GM12878 (cell line): Measurements from ENCODE around the gene TMIGD2. TPM values are rescaled to one million over a fixed set of nuclear protein-coding genes. Genes with fewer than 3 reads are reported as not detected.
"Not testable (repeated sequence)": the region's sequence is repeated elsewhere in the genome, so short reads cannot be mapped to it uniquely, and the experiment has no call there.

ENCODE experiments used
- ATAC-seq: fragments of 200-7000 bp; cut with Tn5 transposase; 3 replicates; pipeline ENCODE4 v1.9.1; 2020; ENCODE audit warnings: mild to moderate bottlenecking, moderate library complexity
- BruUV-seq: library from RNA; stranded (reverse); fragments of 400-500 nt; replicated peaks from 2 replicates; lab custom pipeline; 2021; lab: Mats Ljungman, UMichigan
- CTCF ChIA-PET: fragments of 300-600 bp; sonication (Branson Sonifier 250); formaldehyde crosslinking; extraction: SDS; loops from one replicate; lab custom pipeline; 2021; ENCODE audit warnings: inconsistent platforms; lab: Yijun Ruan, JAX
- POLR2A ChIA-PET: fragments of 350-600 bp; formaldehyde crosslinking; extraction: SDS; loops from one replicate; lab custom pipeline; 2021; ENCODE audit warnings: inconsistent platforms; lab: Charles Lee
- RAD21 ChIA-PET: fragments of 300-600 bp; sonication (Branson Sonifier 250); formaldehyde crosslinking; loops from one replicate; lab custom pipeline; 2023; ENCODE audit warnings: antibody characterized with exemption; ENCODE audit not compliant: unreplicated experiment; lab: Charles Lee
- SMC1A ChIA-PET: fragments of 300-600 bp; sonication (Branson Sonifier 250); formaldehyde crosslinking; loops from one replicate; lab custom pipeline; 2023; ENCODE audit not compliant: unreplicated experiment, uncharacterized antibody; lab: Charles Lee
- DNase-seq: peaks from one replicate; pipeline ENCODE4 v3.0.0-alpha.2; 2011; ENCODE audit warnings: low read depth, low spot score
- FAIRE-seq: peaks from 3 replicates; lab custom pipeline; 2011; peaks lifted over from hg19 to GRCh38; lab: Jason Lieb, UNC
- H2AFZ ChIP-seq: 2 replicates; pipeline ENCODE4 v1.6.0; 2011; ENCODE audit warnings: low read depth, low read length, control low read depth; ENCODE audit not compliant: control insufficient read depth
- H3K27ac ChIP-seq: 2 replicates; pipeline ENCODE4 v1.5.1; 2011; ENCODE audit warnings: control low read depth; ENCODE audit not compliant: control insufficient read depth, insufficient read depth
- H3K27me3 ChIP-seq, 2 experiments: replicated peaks in 1 of 2; 2 replicates each; pipeline versions ENCODE4 v1.6.0 to v1.6.1; 2011; ENCODE audit warnings: low read length in 1 of 2; ENCODE audit not compliant: control insufficient read depth in 2 of 2, insufficient read depth in 2 of 2
- H3K36me3 ChIP-seq, 2 experiments: 2 replicates each; pipeline ENCODE4 v1.5.1; 2011; ENCODE audit warnings: low read length in 1 of 2; ENCODE audit not compliant: control insufficient read depth in 2 of 2, insufficient read depth in 2 of 2
- H3K4me1 ChIP-seq: 2 replicates; pipeline ENCODE4 v1.6.1; 2011; ENCODE audit warnings: mild to moderate bottlenecking, low read length, moderate library complexity, mixed read lengths; ENCODE audit not compliant: control insufficient read depth, insufficient read depth
- H3K4me2 ChIP-seq: 2 replicates; pipeline ENCODE4 v1.6.0; 2011; ENCODE audit warnings: control low read depth; ENCODE audit not compliant: control insufficient read depth, insufficient read depth
- H3K4me3 ChIP-seq: fragments of 200-600 bp; sonication (generic); 2 replicates; pipeline ENCODE4 v1.5.1; 2016
- H3K79me2 ChIP-seq: 2 replicates; pipeline ENCODE4 v1.6.0; 2011; ENCODE audit warnings: low read length; ENCODE audit not compliant: control insufficient read depth, insufficient read depth
- H3K9ac ChIP-seq: 2 replicates; pipeline ENCODE4 v1.8.0; 2011; ENCODE audit warnings: low read length, control low read depth, mixed read lengths; ENCODE audit not compliant: control insufficient read depth, insufficient read depth
- H3K9me3 ChIP-seq: replicated peaks from 3 replicates; pipeline ENCODE4 v1.5.1; 2011; ENCODE audit warnings: mild to moderate bottlenecking, low read length; ENCODE audit not compliant: control insufficient read depth, insufficient read depth
- H4K20me1 ChIP-seq: 2 replicates; pipeline ENCODE4 v1.6.0; 2011; ENCODE audit not compliant: control insufficient read depth, insufficient read depth
- BRCA1 ChIP-seq: IDR thresholded peaks from 2 replicates; pipeline ENCODE4 v1.6.1; 2011; ENCODE audit warnings: low read depth, low read length, improper control_type of control experiment
- NR2F1 ChIP-seq: fragments of 450-650 bp; conservative IDR thresholded peaks from 2 replicates; pipeline ENCODE4 v1.6.1; 2017; ENCODE audit warnings: mild to moderate bottlenecking
- STAT3 ChIP-seq: IDR thresholded peaks from 2 replicates; pipeline ENCODE4 v1.6.1; 2011; ENCODE audit warnings: low read depth, low read length, improper control_type of control experiment
- WGBS: methylation state at CpG from one replicate; pipeline ENCODE4 v1.1.6; 2016; ENCODE audit warnings: low lambda C conversion rate; ENCODE audit not compliant: insufficient replicate concordance, insufficient coverage; ENCODE audit errors: missing lambda C conversion rate; 5-methylcytosine and 5-hydroxymethylcytosine counted together
- in situ Hi-C: fragments of 300-500 bp; cut with MboI; formaldehyde crosslinking; loops from 9 replicates; pipeline ENCODE4 v1.14.3; 2018; ENCODE audit warnings: mixed read lengths
- intact Hi-C: fragments of 100-400 bp; cut with micrococcal nuclease; formaldehyde crosslinking; loops from one replicate; pipeline ENCODE4 v1.14.2; 2022; ENCODE audit not compliant: unreplicated experiment
- polyA plus RNA-seq, 11 experiments: library from polyadenylated mRNA; depleted of rRNA in 4 of 11; unstranded in 6 of 11; stranded (reverse) in 5 of 11; fragments of >200 nt; fragmentation: Nextera tagmentation in 4 of 11; fragmentation: Illumina TruSeq in 1 of 11; extraction: Ambion mirVana in 4 of 11; extraction: Trizol in 1 of 11; gene quantifications; 1 replicate in 1 of 11; 2 replicates in 10 of 11; pipeline versions ENCODE4 v1.2.1 to v1.2.3, GENCODE V29; 2011 to 2016; ENCODE audit warnings: inconsistent platforms in 2 of 11, missing spikeins in 2 of 11, low read depth in 1 of 11
- total RNA-seq, 4 experiments: library from RNA; depleted of rRNA in 3 of 4; stranded (reverse); fragments of >200 nt in 3 of 4; fragmentation: Illumina TruSeq in 1 of 4; extraction: Trizol in 1 of 4; gene quantifications; 2 replicates each; pipeline versions ENCODE4 v1.2.1 to v1.2.3, GENCODE V29; 2013 to 2021
- TF ChIP-seq, protein P1 (sequence below): fragments of 450-650 bp; formaldehyde crosslinking; IDR thresholded peaks from 2 replicates; pipeline ENCODE4 v1.4.0; 2020; ENCODE audit warnings: mild to moderate bottlenecking, moderate library complexity

Gene TMIGD2
- total and polyA plus RNA-seq, 10 of the 15 experiments (the other 5 are each of a cell fraction or from before 2014, with no cell fraction given), result 0.09 to 0.40 (median 0.14) TPM; not detected in 5

GRCh38 chr19:4288091-4288777 is 14.0 kb downstream of the TMIGD2 start:
- Histone ChIP-seq H3K27ac (no peak overlapping the region), H3K36me3 (no peaks in the 10 kb centered on the region), H4K20me1 (no peaks in the 10 kb centered on the region), H3K27me3 (no peaks in the 10 kb centered on the region), H3K9me3 (no peaks in the 10 kb centered on the region), H3K79me2 (no peaks in the 10 kb centered on the region), H3K4me3 (no peak overlapping the region), H3K9ac (no peak overlapping the region), H3K4me1 (no peaks in the 10 kb centered on the region), H3K4me2 (no peak overlapping the region), H2AFZ (no peak overlapping the region)
- no TSS peak for BruUV-seq
- intact Hi-C loops (no loop called here), in situ Hi-C loops (no loop called here)
- RAD21 ChIA-PET, result no interaction called here
- ATAC-seq (no peak), DNase-seq (no peak), FAIRE-seq (no peak)
- POLR2A ChIA-PET, result no interaction called here
- TF ChIP-seq STAT3, result no peak
- TF ChIP-seq NR2F1, result no peak
- no peak for TF ChIP-seq BRCA1
- TF ChIP-seq, protein P1, sequence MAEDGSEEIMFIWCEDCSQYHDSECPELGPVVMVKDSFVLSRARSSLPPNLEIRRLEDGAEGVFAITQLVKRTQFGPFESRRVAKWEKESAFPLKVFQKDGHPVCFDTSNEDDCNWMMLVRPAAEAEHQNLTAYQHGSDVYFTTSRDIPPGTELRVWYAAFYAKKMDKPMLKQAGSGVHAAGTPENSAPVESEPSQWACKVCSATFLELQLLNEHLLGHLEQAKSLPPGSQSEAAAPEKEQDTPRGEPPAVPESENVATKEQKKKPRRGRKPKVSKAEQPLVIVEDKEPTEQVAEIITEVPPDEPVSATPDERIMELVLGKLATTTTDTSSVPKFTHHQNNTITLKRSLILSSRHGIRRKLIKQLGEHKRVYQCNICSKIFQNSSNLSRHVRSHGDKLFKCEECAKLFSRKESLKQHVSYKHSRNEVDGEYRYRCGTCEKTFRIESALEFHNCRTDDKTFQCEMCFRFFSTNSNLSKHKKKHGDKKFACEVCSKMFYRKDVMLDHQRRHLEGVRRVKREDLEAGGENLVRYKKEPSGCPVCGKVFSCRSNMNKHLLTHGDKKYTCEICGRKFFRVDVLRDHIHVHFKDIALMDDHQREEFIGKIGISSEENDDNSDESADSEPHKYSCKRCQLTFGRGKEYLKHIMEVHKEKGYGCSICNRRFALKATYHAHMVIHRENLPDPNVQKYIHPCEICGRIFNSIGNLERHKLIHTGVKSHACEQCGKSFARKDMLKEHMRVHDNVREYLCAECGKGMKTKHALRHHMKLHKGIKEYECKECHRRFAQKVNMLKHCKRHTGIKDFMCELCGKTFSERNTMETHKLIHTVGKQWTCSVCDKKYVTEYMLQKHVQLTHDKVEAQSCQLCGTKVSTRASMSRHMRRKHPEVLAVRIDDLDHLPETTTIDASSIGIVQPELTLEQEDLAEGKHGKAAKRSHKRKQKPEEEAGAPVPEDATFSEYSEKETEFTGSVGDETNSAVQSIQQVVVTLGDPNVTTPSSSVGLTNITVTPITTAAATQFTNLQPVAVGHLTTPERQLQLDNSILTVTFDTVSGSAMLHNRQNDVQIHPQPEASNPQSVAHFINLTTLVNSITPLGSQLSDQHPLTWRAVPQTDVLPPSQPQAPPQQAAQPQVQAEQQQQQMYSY (CRISPR knock-in tag), result no peak
- CTCF ChIA-PET, result no interaction called here
- SMC1A ChIA-PET, result no interaction called here
- 67% methylated on average over 16 of the region's 16 CpGs for WGBS

DNA sequence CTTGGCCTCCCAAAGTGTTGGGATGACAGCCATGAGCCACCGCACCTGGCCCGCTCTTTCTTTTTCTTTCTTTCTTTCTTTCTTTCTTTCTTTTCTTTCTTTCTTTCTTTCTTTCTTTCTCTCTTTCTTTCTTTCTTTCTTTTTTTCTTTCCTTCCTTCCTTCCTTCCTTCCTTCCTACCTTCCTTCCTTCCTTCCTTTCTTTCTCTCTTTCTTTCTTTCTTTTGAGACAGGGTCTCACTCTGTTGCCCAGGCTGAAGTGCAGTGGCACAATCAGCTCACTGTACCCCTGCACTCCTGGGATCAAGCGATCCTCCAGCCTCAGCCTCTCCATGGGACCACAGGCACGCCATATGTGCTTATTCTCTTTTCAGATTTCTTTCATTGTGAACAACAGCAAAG is 16.0 kb downstream of the TMIGD2 start:
- H3K9me3 ChIP-seq, H4K20me1 ChIP-seq, SMC1A ChIA-PET, H3K79me2 ChIP-seq, H3K27ac ChIP-seq, H3K4me1 ChIP-seq, FAIRE-seq, H3K36me3 ChIP-seq, ATAC-seq, H3K4me3 ChIP-seq, DNase-seq, BruUV-seq, H2AFZ ChIP-seq, H3K9ac ChIP-seq, in situ Hi-C loops, H3K4me2 ChIP-seq, POLR2A ChIA-PET, RAD21 ChIA-PET, intact Hi-C loops, H3K27me3 ChIP-seq: not testable (repeated sequence)
- CTCF ChIA-PET, result interaction anchor here (0.6 kb wide), 1 partner anchor 115 kb away, joined by 3 read pairs; no protein-coding TSS in a partner anchor
- WGBS, result 47% methylated on average over 4 of the region's 4 CpGs
